HCT116 (cell line): ENCODE results near the gene TRAPPC12. TPM values are rescaled to one million over a fixed set of nuclear protein-coding genes. Genes with fewer than 3 reads are reported as not detected.

Experiments used
- ATAC-seq: fragments of 200-7000 bp; cut with Tn5 transposase; 2 replicates; pipeline ENCODE4 v1.9.1; 2020; ENCODE audit warnings: mild to moderate bottlenecking, moderate library complexity
- BruUV-seq: library from RNA; stranded (reverse); fragments of 400-500 nt; replicated peaks from 2 replicates; lab custom pipeline; 2021; lab: Mats Ljungman, UMichigan
- CTCF ChIA-PET: fragments of 300-600 bp; sonication (Branson Sonifier 250); formaldehyde crosslinking; loops from one replicate; lab custom pipeline; 2021; ENCODE audit warnings: antibody characterized with exemption; lab: Charles Lee
- POLR2A ChIA-PET: fragments of 300-600, 350-600 bp; sonication (Branson Sonifier 250); formaldehyde crosslinking; loops from one replicate; lab custom pipeline; 2021; ENCODE audit warnings: antibody characterized with exemption; lab: Charles Lee
- RAD21 ChIA-PET, 2 experiments: fragments of 300-600 bp; sonication (Branson Sonifier 250); formaldehyde crosslinking; loops; one replicate each; lab custom pipeline; 2023; ENCODE audit warnings: low total read pairs in 2 of 2; ENCODE audit not compliant: uncharacterized antibody in 2 of 2, unreplicated experiment in 2 of 2, low non-redundant PET in 1 of 2; lab: Charles Lee
- DNase-seq: peaks from one replicate; pipeline ENCODE4 v3.0.0-alpha.2; 2010; ENCODE audit warnings: low read depth, low spot score
- H2AFZ ChIP-seq: fragments of 200-600 bp; shearing (Covaris generic), sonication (generic); 2 replicates; pipeline ENCODE4 v1.6.1; 2017; ENCODE audit warnings: low read depth, mixed run types, mixed read lengths, antibody characterized with exemption, low read length; ENCODE audit not compliant: poor library complexity, severe bottlenecking
- H3K27ac ChIP-seq: 2 replicates; pipeline ENCODE4 v1.5.1; 2012; ENCODE audit warnings: low read depth, low read length
- H3K27me3 ChIP-seq: fragments of 200-600 bp; sonication (generic); 2 replicates; pipeline ENCODE4 v1.6.1; 2016; ENCODE audit warnings: mixed run types, low read length, mixed read lengths; ENCODE audit not compliant: insufficient read depth
- H3K36me3 ChIP-seq, 2 experiments: fragments of 200-500 bp in 1 of 2; fragments of 200-600 bp in 1 of 2; sonication (Bioruptor generic) in 1 of 2; sonication (generic) in 1 of 2; 2 replicates each; pipeline versions ENCODE4 v1.5.1 to v1.6.1; 2014 to 2016; ENCODE audit warnings: low read length in 2 of 2, inconsistent platforms in 1 of 2, mixed read lengths in 1 of 2, mixed run types in 1 of 2; ENCODE audit not compliant: insufficient read depth in 2 of 2, control insufficient read depth in 1 of 2
- H3K4me1 ChIP-seq, 2 experiments: fragments of 200-600 bp in 1 of 2; sonication (generic) in 1 of 2; 2 replicates each; pipeline versions ENCODE4 v1.5.1 to v1.6.1; 2012 to 2017; ENCODE audit warnings: low read length in 2 of 2, inconsistent platforms in 1 of 2, mild to moderate bottlenecking in 1 of 2, mixed read lengths in 1 of 2, mixed run types in 1 of 2, moderate library complexity in 1 of 2; ENCODE audit not compliant: insufficient read depth in 2 of 2, control insufficient read depth in 1 of 2
- H3K4me2 ChIP-seq: fragments of 200-600 bp; sonication (generic); 2 replicates; pipeline ENCODE4 v1.6.1; 2017; ENCODE audit warnings: mixed run types, low read length, mixed read lengths
- H3K4me3 ChIP-seq, 2 experiments: fragments of 200-600 bp in 1 of 2; sonication (generic) in 1 of 2; replicated peaks in 1 of 2; 2 replicates each; pipeline ENCODE4 v1.5.1; 2011 to 2016; ENCODE audit warnings: low read length in 2 of 2, control low read depth in 1 of 2, low read depth in 1 of 2, mild to moderate bottlenecking in 1 of 2, mixed read lengths in 1 of 2, mixed run types in 1 of 2
- H3K79me2 ChIP-seq: fragments of 200-600 bp; sonication (generic); 2 replicates; pipeline ENCODE4 v1.6.1; 2017; ENCODE audit warnings: mild to moderate bottlenecking, mixed run types, low read length, moderate library complexity, mixed read lengths; ENCODE audit not compliant: insufficient read depth
- H3K9ac ChIP-seq: fragments of 200-600 bp; sonication (generic); 2 replicates; pipeline ENCODE4 v1.6.1; 2016; ENCODE audit warnings: low read length, mixed read lengths
- H3K9me2 ChIP-seq: fragments of 200-600 bp; sonication (generic), shearing (Covaris generic); 2 replicates; pipeline ENCODE4 v1.6.1; 2017; ENCODE audit warnings: mixed run types, mild to moderate bottlenecking, moderate library complexity; ENCODE audit not compliant: insufficient read depth
- H3K9me3 ChIP-seq, 2 experiments: fragments of 200-500 bp in 1 of 2; fragments of 200-600 bp in 1 of 2; sonication (Bioruptor generic) in 1 of 2; sonication (generic) in 1 of 2; 2 replicates each; pipeline ENCODE4 v1.6.1; 2014 to 2017; ENCODE audit warnings: low read length in 2 of 2, mixed read lengths in 2 of 2, inconsistent platforms in 1 of 2, low read depth in 1 of 2, mild to moderate bottlenecking in 1 of 2, mixed run types in 1 of 2, moderate library complexity in 1 of 2; ENCODE audit not compliant: control insufficient read depth in 1 of 2, insufficient read depth in 1 of 2
- H4K20me1 ChIP-seq: fragments of 200-600 bp; sonication (generic), shearing (Covaris generic); 2 replicates; pipeline ENCODE4 v1.6.1; 2017; ENCODE audit warnings: mixed run types, mild to moderate bottlenecking, moderate library complexity; ENCODE audit not compliant: insufficient read depth
- CEBPB ChIP-seq: IDR thresholded peaks from 2 replicates; pipeline ENCODE4 v1.6.1; 2012; ENCODE audit warnings: low read depth
- EGR1 ChIP-seq: IDR thresholded peaks from 2 replicates; pipeline ENCODE4 v1.6.1; 2012; ENCODE audit warnings: low read depth
- ELF1 ChIP-seq: IDR thresholded peaks from 2 replicates; pipeline ENCODE4 v1.6.1; 2012; ENCODE audit warnings: low read depth, borderline replicate concordance
- EZH2 ChIP-seq: fragments of 200-600 bp; sonication (generic); IDR thresholded peaks from 2 replicates; pipeline ENCODE4 v1.6.1; 2017; ENCODE audit warnings: antibody characterized with exemption, mixed run types
- FOSL1 ChIP-seq: IDR thresholded peaks from 2 replicates; pipeline ENCODE4 v1.6.1; 2012; ENCODE audit warnings: low read depth
- POLR2AphosphoS5 ChIP-seq: IDR thresholded peaks from 2 replicates; pipeline ENCODE4 v1.6.1; 2011; ENCODE audit warnings: mild to moderate bottlenecking, low read depth, low read length, moderate library complexity
- RAD21 ChIP-seq: IDR thresholded peaks from 2 replicates; pipeline ENCODE4 v1.6.1; 2012; ENCODE audit warnings: low read depth, mild to moderate bottlenecking
- SIN3A ChIP-seq: IDR thresholded peaks from 2 replicates; pipeline ENCODE4 v1.6.1; 2012; ENCODE audit warnings: low read depth
- SP1 ChIP-seq: IDR thresholded peaks from 2 replicates; pipeline ENCODE4 v1.6.1; 2012; ENCODE audit warnings: low read depth
- TCF7L2 ChIP-seq: IDR thresholded peaks from 2 replicates; pipeline ENCODE4 v1.7.0; 2011; ENCODE audit warnings: borderline replicate concordance, inconsistent platforms; ENCODE audit not compliant: insufficient read depth, insufficient read length; ENCODE audit errors: extremely low read depth
- YY1 ChIP-seq: IDR thresholded peaks from 2 replicates; pipeline ENCODE4 v1.6.1; 2011; ENCODE audit warnings: low read length, low read depth, moderate library complexity, mild to moderate bottlenecking; ENCODE audit not compliant: insufficient replicate concordance; ENCODE audit errors: extremely low read depth
- ZNF274 ChIP-seq: fragments of 200-500 bp; sonication (Bioruptor generic); IDR thresholded peaks from 2 replicates; pipeline ENCODE4 v1.6.1; 2014; ENCODE audit warnings: mild to moderate bottlenecking, low read depth, low read length, inconsistent platforms
- intact Hi-C: fragments of 100-400 bp; cut with micrococcal nuclease; formaldehyde crosslinking; loops from 2 replicates; pipeline ENCODE4 v1.10.0; 2022
- total RNA-seq: library from RNA; stranded (reverse); gene quantifications from one replicate; pipeline ENCODE4 v1.2.1, GENCODE V29; 2021; ENCODE audit not compliant: unreplicated experiment
- TF ChIP-seq, protein P1 (sequence below): IDR thresholded peaks from 2 replicates; pipeline ENCODE4 v1.6.1; 2012; ENCODE audit warnings: low read depth
- TF ChIP-seq, protein P2 (sequence below): IDR thresholded peaks from 2 replicates; pipeline ENCODE4 v1.6.1; 2012
- TF ChIP-seq, protein P3 (sequence below), 3 experiments: fragments of 200-600 bp in 1 of 3; sonication (generic) in 1 of 3; IDR thresholded peaks in 2 of 3; conservative IDR thresholded peaks in 1 of 3; 2 replicates each; pipeline ENCODE4 v1.5.1; 2012 to 2017; ENCODE audit warnings: low read depth in 2 of 3, low read length in 2 of 3, antibody characterized with exemption in 1 of 3, borderline replicate concordance in 1 of 3, control low read depth in 1 of 3, mild to moderate bottlenecking in 1 of 3, mixed read lengths in 1 of 3, mixed run types in 1 of 3, moderate library complexity in 1 of 3; ENCODE audit not compliant: insufficient read depth in 1 of 3

The TRAPPC12 gene
- total RNA-seq, 1 experiment from 2014 or later = 47.4 TPM

DNA sequence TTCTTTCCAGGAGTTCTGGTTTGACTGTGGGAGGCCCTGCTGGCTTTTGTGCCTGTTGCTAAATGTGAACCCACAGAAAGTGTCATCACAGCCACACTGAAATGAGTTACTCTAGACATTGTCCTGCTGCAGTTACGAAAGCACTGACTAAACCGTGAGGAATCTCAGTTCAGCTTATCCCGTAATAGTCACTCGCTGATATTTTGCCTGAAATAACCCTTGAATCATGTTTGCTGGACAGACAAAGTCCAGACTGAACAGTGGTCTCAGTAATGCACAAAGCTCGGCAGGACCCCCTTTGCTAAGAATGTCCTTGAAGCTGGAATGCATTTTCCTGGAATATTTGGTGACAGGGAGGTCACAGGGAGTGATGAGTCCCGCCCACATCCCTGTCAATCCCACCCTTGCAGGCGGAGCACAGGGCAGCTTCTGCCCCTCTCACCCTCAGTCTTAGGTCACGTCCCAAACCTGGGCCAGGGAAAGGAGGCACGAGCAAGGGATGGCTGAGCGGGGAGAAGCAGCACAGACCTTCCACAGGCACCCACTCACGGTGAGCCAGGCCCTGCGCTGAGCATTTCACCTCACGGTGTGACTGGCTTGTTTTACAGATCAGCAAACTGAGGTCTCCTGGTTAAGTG, 86.5 kb downstream of the TRAPPC12 start:
- no peak for DNase-seq
- CTCF ChIA-PET = no interaction called here

DNA sequence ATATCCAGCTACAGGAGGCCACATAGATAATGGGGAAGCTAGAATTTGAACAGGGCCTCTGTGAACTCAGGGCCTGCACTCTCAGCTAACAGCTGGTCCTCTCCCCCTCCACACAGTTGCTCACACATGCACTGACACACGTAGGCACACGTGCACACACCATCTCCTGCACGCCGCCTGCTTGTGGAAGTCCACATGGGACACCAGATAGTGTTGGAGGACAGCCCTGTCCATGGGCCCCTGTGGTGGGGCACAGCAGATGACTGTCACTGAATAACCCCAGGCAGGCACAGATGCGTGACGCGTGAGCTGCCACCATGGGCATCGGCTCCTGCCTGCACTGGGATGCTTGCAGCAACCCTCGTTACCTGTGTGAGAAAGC, 87.0 kb downstream of the TRAPPC12 start:
- Histone ChIP-seq H3K27ac (no peak overlapping the region), H3K9me2 (no peaks in the 10 kb centered on the region), H3K9ac (no peak overlapping the region), H3K9me3 (no peaks in the 10 kb centered on the region), H3K27me3 (no peaks in the 10 kb centered on the region), H3K4me2 (no peak overlapping the region), H4K20me1 (no peaks in the 10 kb centered on the region), H3K79me2 (no peaks in the 10 kb centered on the region), H3K4me1 (no peaks in the 10 kb centered on the region), H3K4me3 (no peak overlapping the region), H3K36me3 (no peaks in the 10 kb centered on the region; a peak in 1 of 4 replicates), H2AFZ (no peak overlapping the region)
- ChIA-PET RAD21 (no interaction called here), CTCF (no interaction called here), POLR2A (no interaction called here)
- no TSS peak for BruUV-seq
- ATAC-seq = no peak
- DNase-seq = no peak
- intact Hi-C loops = no loop called here
- no peak for TF ChIP-seq POLR2AphosphoS5
- TF ChIP-seq EGR1 = no peak
- TF ChIP-seq EZH2 = no peak
- TF ChIP-seq YY1 = no peak
- TF ChIP-seq RAD21 = no peak
- TF ChIP-seq CEBPB = no peak
- TF ChIP-seq, protein P1, sequence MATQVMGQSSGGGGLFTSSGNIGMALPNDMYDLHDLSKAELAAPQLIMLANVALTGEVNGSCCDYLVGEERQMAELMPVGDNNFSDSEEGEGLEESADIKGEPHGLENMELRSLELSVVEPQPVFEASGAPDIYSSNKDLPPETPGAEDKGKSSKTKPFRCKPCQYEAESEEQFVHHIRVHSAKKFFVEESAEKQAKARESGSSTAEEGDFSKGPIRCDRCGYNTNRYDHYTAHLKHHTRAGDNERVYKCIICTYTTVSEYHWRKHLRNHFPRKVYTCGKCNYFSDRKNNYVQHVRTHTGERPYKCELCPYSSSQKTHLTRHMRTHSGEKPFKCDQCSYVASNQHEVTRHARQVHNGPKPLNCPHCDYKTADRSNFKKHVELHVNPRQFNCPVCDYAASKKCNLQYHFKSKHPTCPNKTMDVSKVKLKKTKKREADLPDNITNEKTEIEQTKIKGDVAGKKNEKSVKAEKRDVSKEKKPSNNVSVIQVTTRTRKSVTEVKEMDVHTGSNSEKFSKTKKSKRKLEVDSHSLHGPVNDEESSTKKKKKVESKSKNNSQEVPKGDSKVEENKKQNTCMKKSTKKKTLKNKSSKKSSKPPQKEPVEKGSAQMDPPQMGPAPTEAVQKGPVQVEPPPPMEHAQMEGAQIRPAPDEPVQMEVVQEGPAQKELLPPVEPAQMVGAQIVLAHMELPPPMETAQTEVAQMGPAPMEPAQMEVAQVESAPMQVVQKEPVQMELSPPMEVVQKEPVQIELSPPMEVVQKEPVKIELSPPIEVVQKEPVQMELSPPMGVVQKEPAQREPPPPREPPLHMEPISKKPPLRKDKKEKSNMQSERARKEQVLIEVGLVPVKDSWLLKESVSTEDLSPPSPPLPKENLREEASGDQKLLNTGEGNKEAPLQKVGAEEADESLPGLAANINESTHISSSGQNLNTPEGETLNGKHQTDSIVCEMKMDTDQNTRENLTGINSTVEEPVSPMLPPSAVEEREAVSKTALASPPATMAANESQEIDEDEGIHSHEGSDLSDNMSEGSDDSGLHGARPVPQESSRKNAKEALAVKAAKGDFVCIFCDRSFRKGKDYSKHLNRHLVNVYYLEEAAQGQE = no peak
- no peak for TF ChIP-seq SP1
- no peak for TF ChIP-seq ELF1
- TF ChIP-seq, protein P2, sequence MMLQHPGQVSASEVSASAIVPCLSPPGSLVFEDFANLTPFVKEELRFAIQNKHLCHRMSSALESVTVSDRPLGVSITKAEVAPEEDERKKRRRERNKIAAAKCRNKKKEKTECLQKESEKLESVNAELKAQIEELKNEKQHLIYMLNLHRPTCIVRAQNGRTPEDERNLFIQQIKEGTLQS = no peak
- no peak for TF ChIP-seq ZNF274
- TF ChIP-seq SIN3A = no peak
- TF ChIP-seq TCF7L2 = no peak
- TF ChIP-seq, protein P3, sequence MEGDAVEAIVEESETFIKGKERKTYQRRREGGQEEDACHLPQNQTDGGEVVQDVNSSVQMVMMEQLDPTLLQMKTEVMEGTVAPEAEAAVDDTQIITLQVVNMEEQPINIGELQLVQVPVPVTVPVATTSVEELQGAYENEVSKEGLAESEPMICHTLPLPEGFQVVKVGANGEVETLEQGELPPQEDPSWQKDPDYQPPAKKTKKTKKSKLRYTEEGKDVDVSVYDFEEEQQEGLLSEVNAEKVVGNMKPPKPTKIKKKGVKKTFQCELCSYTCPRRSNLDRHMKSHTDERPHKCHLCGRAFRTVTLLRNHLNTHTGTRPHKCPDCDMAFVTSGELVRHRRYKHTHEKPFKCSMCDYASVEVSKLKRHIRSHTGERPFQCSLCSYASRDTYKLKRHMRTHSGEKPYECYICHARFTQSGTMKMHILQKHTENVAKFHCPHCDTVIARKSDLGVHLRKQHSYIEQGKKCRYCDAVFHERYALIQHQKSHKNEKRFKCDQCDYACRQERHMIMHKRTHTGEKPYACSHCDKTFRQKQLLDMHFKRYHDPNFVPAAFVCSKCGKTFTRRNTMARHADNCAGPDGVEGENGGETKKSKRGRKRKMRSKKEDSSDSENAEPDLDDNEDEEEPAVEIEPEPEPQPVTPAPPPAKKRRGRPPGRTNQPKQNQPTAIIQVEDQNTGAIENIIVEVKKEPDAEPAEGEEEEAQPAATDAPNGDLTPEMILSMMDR (IDR thresholded peaks at IDR 0.05 in 2 of 3, conservative IDR thresholded peaks at IDR 0.05 in 1 of 3; ENCODE audit: borderline replicate concordance in 1 of 3, insufficient read depth in 1 of 3, low read depth in 2 of 3, low read length in 2 of 3) = no peak
- TF ChIP-seq FOSL1 = no peak

More for the DNA sequence above, 86.5 kb downstream of the TRAPPC12 start:
- Histone ChIP-seq H3K4me3 (no peak overlapping the region), H3K79me2 (no peaks in the 10 kb centered on the region), H3K27ac (no peak overlapping the region), H3K27me3 (no peaks in the 10 kb centered on the region)
- RAD21 ChIA-PET = no interaction called here
- intact Hi-C loops = no loop called here
- no peak; the same call in 1 of the 2 replicates for ATAC-seq
- POLR2A ChIA-PET = no interaction called here
- TF ChIP-seq SP1 = no peak
- TF ChIP-seq, all 23 proteins: peak for 0
- Histone ChIP-seq H3K36me3 (no peaks in the 10 kb centered on the region; a peak in 1 of 4 replicates), H3K9me2 (no peaks in the 10 kb centered on the region), H3K9ac (no peak overlapping the region), H3K9me3 (no peaks in the 10 kb centered on the region), H3K4me1 (no peaks in the 10 kb centered on the region), H3K4me2 (no peak overlapping the region), H2AFZ (no peak overlapping the region), H4K20me1 (no peaks in the 10 kb centered on the region)
- no TSS peak for BruUV-seq
